ENCODE results near the gene CORO2A. TPM values are rescaled to one million over a fixed set of nuclear protein-coding genes. Genes with fewer than 3 reads are reported as not detected.

CORO2A gene
- total and polyA plus RNA-seq, 2 of the 13 experiments (the other 11 are each of a cell fraction or from before 2014, with no cell fraction given): 14.4 to 15.3 TPM

DNA sequence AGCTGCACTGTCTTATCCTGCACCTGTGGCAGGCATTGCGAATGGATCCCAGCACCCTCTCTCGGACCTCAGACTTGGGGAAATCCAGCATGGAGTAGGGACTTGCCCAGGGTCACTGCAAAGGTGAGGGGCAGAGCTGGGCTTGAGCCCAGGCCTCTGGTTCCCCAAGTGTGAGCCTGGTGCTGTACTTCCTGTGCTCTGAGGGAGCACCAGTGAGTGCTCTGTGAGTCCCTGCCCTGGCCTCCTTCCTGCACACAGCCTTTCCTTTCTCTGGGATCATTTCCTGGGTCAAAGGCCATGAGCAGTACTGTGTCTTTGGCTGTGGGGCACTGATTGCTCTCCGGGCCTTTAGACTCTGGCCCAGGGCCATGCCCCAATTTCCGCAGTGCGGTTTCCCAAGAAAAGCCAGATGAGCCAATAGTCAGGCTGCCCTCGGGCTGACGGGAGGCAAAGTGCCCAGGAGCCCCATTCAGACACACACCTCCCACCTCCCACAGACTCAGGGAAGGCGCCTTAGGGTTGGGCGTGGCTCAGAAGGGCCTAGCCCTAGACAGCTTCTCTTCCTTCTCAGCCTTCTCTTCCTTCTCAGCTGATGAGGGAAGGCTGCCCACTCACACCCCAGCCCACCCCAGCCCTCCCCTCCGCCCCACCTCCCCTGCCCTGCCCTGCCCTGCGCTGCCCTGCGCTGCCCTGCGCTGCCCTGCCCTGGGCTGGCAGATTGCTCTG, 50.1 kb downstream of the CORO2A start (continued):
- TF ChIP-seq ARHGAP35 (CRISPR knock-in tag; IDR thresholded peaks at IDR 0.05; ENCODE audit: borderline replicate concordance) (no peak), GTF3A (CRISPR knock-in tag; conservative IDR thresholded peaks at IDR 0.05) (no peak), JUN (CRISPR knock-in tag; IDR thresholded peaks at IDR 0.05) (no peak), NR1H2 (CRISPR knock-in tag; IDR thresholded peaks at IDR 0.05; ENCODE audit: borderline replicate concordance, low read depth) (no peak), MXD4 (CRISPR knock-in tag; IDR thresholded peaks at IDR 0.05) (0 out of 2 replicates have a peak, but pooled peaks have one; percentile 35), ZNF549 (CRISPR knock-in tag; IDR thresholded peaks at IDR 0.05) (no peak), FOXA3 (CRISPR knock-in tag; IDR thresholded peaks at IDR 0.05) (no peak), ETV5 (CRISPR knock-in tag; IDR thresholded peaks at IDR 0.05; ENCODE audit: borderline replicate concordance) (peak; percentile 73)
- TF ChIP-seq, protein P1, sequence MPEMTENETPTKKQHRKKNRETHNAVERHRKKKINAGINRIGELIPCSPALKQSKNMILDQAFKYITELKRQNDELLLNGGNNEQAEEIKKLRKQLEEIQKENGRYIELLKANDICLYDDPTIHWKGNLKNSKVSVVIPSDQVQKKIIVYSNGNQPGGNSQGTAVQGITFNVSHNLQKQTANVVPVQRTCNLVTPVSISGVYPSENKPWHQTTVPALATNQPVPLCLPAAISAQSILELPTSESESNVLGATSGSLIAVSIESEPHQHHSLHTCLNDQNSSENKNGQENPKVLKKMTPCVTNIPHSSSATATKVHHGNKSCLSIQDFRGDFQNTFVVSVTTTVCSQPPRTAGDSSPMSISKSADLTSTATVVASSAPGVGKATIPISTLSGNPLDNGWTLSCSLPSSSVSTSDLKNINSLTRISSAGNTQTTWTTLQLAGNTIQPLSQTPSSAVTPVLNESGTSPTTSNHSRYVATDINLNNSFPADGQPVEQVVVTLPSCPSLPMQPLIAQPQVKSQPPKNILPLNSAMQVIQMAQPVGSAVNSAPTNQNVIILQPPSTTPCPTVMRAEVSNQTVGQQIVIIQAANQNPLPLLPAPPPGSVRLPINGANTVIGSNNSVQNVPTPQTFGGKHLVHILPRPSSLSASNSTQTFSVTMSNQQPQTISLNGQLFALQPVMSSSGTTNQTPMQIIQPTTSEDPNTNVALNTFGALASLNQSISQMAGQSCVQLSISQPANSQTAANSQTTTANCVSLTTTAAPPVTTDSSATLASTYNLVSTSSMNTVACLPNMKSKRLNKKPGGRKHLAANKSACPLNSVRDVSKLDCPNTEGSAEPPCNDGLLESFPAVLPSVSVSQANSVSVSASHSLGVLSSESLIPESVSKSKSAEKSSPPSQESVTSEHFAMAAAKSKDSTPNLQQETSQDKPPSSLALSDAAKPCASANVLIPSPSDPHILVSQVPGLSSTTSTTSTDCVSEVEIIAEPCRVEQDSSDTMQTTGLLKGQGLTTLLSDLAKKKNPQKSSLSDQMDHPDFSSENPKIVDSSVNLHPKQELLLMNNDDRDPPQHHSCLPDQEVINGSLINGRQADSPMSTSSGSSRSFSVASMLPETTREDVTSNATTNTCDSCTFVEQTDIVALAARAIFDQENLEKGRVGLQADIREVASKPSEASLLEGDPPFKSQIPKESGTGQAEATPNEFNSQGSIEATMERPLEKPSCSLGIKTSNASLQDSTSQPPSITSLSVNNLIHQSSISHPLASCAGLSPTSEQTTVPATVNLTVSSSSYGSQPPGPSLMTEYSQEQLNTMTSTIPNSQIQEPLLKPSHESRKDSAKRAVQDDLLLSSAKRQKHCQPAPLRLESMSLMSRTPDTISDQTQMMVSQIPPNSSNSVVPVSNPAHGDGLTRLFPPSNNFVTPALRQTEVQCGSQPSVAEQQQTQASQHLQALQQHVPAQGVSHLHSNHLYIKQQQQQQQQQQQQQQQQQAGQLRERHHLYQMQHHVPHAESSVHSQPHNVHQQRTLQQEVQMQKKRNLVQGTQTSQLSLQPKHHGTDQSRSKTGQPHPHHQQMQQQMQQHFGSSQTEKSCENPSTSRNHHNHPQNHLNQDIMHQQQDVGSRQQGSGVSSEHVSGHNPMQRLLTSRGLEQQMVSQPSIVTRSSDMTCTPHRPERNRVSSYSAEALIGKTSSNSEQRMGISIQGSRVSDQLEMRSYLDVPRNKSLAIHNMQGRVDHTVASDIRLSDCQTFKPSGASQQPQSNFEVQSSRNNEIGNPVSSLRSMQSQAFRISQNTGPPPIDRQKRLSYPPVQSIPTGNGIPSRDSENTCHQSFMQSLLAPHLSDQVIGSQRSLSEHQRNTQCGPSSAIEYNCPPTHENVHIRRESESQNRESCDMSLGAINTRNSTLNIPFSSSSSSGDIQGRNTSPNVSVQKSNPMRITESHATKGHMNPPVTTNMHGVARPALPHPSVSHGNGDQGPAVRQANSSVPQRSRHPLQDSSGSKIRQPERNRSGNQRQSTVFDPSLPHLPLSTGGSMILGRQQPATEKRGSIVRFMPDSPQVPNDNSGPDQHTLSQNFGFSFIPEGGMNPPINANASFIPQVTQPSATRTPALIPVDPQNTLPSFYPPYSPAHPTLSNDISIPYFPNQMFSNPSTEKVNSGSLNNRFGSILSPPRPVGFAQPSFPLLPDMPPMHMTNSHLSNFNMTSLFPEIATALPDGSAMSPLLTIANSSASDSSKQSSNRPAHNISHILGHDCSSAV (CRISPR knock-in tag; IDR thresholded peaks at IDR 0.05; ENCODE audit: borderline replicate concordance): no peak
- TF ChIP-seq, protein P2, sequence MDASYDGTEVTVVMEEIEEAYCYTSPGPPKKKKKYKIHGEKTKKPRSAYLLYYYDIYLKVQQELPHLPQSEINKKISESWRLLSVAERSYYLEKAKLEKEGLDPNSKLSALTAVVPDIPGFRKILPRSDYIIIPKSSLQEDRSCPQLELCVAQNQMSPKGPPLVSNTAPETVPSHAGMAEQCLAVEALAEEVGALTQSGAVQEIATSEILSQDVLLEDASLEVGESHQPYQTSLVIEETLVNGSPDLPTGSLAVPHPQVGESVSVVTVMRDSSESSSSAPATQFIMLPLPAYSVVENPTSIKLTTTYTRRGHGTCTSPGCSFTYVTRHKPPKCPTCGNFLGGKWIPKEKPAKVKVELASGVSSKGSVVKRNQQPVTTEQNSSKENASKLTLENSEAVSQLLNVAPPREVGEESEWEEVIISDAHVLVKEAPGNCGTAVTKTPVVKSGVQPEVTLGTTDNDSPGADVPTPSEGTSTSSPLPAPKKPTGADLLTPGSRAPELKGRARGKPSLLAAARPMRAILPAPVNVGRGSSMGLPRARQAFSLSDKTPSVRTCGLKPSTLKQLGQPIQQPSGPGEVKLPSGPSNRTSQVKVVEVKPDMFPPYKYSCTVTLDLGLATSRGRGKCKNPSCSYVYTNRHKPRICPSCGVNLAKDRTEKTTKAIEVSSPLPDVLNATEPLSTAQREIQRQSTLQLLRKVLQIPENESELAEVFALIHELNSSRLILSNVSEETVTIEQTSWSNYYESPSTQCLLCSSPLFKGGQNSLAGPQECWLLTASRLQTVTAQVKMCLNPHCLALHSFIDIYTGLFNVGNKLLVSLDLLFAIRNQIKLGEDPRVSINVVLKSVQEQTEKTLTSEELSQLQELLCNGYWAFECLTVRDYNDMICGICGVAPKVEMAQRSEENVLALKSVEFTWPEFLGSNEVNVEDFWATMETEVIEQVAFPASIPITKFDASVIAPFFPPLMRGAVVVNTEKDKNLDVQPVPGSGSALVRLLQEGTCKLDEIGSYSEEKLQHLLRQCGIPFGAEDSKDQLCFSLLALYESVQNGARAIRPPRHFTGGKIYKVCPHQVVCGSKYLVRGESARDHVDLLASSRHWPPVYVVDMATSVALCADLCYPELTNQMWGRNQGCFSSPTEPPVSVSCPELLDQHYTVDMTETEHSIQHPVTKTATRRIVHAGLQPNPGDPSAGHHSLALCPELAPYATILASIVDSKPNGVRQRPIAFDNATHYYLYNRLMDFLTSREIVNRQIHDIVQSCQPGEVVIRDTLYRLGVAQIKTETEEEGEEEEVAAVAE (CRISPR knock-in tag; IDR thresholded peaks at IDR 0.05; ENCODE audit: borderline replicate concordance): no peak
- TF ChIP-seq, protein P3, sequence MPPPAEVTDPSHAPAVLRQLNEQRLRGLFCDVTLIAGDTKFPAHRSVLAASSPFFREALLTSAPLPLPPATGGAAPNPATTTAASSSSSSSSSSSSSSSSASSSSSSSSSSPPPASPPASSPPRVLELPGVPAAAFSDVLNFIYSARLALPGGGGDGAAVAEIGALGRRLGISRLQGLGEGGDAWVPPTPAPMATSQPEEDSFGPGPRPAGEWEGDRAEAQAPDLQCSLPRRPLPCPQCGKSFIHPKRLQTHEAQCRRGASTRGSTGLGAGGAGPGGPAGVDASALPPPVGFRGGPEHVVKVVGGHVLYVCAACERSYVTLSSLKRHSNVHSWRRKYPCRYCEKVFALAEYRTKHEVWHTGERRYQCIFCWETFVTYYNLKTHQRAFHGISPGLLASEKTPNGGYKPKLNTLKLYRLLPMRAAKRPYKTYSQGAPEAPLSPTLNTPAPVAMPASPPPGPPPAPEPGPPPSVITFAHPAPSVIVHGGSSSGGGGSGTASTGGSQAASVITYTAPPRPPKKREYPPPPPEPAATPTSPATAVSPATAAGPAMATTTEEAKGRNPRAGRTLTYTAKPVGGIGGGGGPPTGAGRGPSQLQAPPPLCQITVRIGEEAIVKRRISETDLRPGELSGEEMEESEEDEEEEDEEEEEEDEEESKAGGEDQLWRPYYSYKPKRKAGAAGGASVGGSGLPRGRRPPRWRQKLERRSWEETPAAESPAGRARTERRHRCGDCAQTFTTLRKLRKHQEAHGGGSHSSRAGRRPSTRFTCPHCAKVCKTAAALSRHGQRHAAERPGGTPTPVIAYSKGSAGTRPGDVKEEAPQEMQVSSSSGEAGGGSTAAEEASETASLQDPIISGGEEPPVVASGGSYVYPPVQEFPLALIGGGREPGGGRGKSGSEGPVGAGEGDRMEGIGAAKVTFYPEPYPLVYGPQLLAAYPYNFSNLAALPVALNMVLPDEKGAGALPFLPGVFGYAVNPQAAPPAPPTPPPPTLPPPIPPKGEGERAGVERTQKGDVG (CRISPR knock-in tag; IDR thresholded peaks at IDR 0.05; ENCODE audit: borderline replicate concordance): no peak

Data from HepG2 (cell line).